Measurements from ENCODE around the gene ASIC1. TPM values are rescaled to one million over a fixed set of nuclear protein-coding genes. Genes with fewer than 3 reads are reported as not detected.

ASIC1 gene
- total and polyA plus RNA-seq, 2 experiments from 2014 or later: 0.76 to 1.5 TPM

DNA sequence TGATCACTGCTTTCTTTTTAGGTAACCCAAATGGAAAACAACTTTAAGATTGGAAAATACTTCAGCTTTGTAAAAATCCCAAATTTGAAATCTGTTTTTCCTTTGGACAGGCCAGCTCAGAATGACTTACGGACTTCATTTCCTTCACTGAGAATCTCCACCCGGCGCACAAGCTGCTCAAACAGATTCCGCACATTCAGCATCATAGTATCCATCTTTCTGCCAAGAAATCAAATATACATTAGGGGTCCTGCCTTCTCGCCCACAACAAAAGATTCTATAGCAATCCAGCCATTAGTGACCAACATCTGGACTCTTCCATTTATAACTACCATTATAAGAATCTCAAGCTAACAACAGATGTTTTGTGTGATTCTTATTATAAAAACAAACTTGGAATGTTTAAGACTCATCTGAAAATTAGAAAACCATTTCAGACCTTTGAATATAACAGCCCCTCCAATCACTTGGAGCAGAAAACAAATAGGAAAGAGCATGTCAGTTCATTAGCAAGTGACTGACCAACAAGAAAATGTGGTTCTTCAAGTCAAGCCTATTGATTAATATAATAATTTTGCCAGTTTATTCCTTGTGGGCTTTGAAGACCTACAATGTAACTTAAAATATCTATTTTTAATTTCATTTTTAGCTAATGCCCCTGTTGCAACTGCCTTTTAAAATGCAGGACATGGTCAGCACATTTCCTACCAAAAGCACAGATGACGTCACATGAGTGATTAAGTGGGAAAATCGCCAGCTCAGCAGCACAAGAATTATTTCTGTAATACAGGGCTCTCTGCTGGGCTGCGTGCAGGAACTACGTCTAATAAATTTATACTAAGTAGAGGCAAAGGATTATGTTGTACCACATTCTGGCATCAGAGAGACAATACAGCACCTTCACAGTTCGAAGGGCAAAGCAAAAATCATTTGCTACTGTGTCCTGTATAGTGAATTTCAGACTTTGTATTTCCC is 40.6 kb upstream of the ASIC1 start:
- DNase-seq (ENCODE audit: low spot score): no peak
- Mint-ChIP-seq H3K27ac (peak overlapping the region; percentile 6; the same call in 1 of the 2 replicates), H3K27me3 (ENCODE audit: insufficient read depth, low read depth, poor library complexity) (peaks cover 3% of the 10 kb centered on the region), H3K4me1 (peaks cover 13% of the 10 kb centered on the region), H3K36me3 (ENCODE audit: low read depth) (peaks cover 25% of the 10 kb centered on the region), H3K9me3 (no peaks in the 10 kb centered on the region), H3K4me3 (no peak overlapping the region)
- Histone ChIP-seq H3K9me2 (ENCODE audit: insufficient read depth) (no peaks in the 10 kb centered on the region), H3K4me2 (no peak overlapping the region), H3F3A (replicated peaks; ENCODE audit: low read depth) (no peaks in the 10 kb centered on the region), H3K4me1 (ENCODE audit: insufficient read depth) (peaks cover 6% of the 10 kb centered on the region; the same call in 1 of the 2 replicates), H3K79me2 (replicated peaks; ENCODE audit: insufficient read depth) (peaks cover 56% of the 10 kb centered on the region), H3K27ac (ENCODE audit: low read depth) (no peak overlapping the region), H3K36me3 (ENCODE audit: insufficient read depth) (peaks cover 10% of the 10 kb centered on the region; the same call in 1 of the 2 replicates), H2AFZ (no peak overlapping the region), H3K27me3 (ENCODE audit: insufficient read depth) (no peaks in the 10 kb centered on the region), H4K20me1 (replicated peaks; ENCODE audit: insufficient read depth) (peaks cover 6% of the 10 kb centered on the region), H3K4me3 (no peak overlapping the region)
- TF ChIP-seq NANOG (IDR thresholded peaks at IDR 0.05; ENCODE audit: borderline replicate concordance) (no peak), POLR2AphosphoS5 (IDR thresholded peaks at IDR 0.05; ENCODE audit: low read depth) (no peak), STAT1 (IDR thresholded peaks at IDR 0.05; ENCODE audit: unreplicated experiment) (no peak), ZNF331 (CRISPR knock-in tag; IDR thresholded peaks at IDR 0.05; ENCODE audit: low read depth) (no peak), ZNF114 (CRISPR knock-in tag; IDR thresholded peaks at IDR 0.05) (no peak), JUNB (IDR thresholded peaks at IDR 0.05; ENCODE audit: unreplicated experiment) (no peak), CREB1 (CRISPR knock-in tag; IDR thresholded peaks at IDR 0.05; ENCODE audit: low read depth) (no peak), EZH2 (IDR thresholded peaks at IDR 0.05; ENCODE audit: low read depth, unreplicated experiment) (no peak), EZH2phosphoT487 (IDR thresholded peaks at IDR 0.05; ENCODE audit: unreplicated experiment) (no peak)
- TF ChIP-seq, protein P1, sequence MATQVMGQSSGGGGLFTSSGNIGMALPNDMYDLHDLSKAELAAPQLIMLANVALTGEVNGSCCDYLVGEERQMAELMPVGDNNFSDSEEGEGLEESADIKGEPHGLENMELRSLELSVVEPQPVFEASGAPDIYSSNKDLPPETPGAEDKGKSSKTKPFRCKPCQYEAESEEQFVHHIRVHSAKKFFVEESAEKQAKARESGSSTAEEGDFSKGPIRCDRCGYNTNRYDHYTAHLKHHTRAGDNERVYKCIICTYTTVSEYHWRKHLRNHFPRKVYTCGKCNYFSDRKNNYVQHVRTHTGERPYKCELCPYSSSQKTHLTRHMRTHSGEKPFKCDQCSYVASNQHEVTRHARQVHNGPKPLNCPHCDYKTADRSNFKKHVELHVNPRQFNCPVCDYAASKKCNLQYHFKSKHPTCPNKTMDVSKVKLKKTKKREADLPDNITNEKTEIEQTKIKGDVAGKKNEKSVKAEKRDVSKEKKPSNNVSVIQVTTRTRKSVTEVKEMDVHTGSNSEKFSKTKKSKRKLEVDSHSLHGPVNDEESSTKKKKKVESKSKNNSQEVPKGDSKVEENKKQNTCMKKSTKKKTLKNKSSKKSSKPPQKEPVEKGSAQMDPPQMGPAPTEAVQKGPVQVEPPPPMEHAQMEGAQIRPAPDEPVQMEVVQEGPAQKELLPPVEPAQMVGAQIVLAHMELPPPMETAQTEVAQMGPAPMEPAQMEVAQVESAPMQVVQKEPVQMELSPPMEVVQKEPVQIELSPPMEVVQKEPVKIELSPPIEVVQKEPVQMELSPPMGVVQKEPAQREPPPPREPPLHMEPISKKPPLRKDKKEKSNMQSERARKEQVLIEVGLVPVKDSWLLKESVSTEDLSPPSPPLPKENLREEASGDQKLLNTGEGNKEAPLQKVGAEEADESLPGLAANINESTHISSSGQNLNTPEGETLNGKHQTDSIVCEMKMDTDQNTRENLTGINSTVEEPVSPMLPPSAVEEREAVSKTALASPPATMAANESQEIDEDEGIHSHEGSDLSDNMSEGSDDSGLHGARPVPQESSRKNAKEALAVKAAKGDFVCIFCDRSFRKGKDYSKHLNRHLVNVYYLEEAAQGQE (IDR thresholded peaks at IDR 0.05; ENCODE audit: unreplicated experiment): no peak
- TF ChIP-seq, protein P2, sequence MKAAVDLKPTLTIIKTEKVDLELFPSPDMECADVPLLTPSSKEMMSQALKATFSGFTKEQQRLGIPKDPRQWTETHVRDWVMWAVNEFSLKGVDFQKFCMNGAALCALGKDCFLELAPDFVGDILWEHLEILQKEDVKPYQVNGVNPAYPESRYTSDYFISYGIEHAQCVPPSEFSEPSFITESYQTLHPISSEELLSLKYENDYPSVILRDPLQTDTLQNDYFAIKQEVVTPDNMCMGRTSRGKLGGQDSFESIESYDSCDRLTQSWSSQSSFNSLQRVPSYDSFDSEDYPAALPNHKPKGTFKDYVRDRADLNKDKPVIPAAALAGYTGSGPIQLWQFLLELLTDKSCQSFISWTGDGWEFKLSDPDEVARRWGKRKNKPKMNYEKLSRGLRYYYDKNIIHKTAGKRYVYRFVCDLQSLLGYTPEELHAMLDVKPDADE (IDR thresholded peaks at IDR 0.05): no peak
- TF ChIP-seq, protein P3, sequence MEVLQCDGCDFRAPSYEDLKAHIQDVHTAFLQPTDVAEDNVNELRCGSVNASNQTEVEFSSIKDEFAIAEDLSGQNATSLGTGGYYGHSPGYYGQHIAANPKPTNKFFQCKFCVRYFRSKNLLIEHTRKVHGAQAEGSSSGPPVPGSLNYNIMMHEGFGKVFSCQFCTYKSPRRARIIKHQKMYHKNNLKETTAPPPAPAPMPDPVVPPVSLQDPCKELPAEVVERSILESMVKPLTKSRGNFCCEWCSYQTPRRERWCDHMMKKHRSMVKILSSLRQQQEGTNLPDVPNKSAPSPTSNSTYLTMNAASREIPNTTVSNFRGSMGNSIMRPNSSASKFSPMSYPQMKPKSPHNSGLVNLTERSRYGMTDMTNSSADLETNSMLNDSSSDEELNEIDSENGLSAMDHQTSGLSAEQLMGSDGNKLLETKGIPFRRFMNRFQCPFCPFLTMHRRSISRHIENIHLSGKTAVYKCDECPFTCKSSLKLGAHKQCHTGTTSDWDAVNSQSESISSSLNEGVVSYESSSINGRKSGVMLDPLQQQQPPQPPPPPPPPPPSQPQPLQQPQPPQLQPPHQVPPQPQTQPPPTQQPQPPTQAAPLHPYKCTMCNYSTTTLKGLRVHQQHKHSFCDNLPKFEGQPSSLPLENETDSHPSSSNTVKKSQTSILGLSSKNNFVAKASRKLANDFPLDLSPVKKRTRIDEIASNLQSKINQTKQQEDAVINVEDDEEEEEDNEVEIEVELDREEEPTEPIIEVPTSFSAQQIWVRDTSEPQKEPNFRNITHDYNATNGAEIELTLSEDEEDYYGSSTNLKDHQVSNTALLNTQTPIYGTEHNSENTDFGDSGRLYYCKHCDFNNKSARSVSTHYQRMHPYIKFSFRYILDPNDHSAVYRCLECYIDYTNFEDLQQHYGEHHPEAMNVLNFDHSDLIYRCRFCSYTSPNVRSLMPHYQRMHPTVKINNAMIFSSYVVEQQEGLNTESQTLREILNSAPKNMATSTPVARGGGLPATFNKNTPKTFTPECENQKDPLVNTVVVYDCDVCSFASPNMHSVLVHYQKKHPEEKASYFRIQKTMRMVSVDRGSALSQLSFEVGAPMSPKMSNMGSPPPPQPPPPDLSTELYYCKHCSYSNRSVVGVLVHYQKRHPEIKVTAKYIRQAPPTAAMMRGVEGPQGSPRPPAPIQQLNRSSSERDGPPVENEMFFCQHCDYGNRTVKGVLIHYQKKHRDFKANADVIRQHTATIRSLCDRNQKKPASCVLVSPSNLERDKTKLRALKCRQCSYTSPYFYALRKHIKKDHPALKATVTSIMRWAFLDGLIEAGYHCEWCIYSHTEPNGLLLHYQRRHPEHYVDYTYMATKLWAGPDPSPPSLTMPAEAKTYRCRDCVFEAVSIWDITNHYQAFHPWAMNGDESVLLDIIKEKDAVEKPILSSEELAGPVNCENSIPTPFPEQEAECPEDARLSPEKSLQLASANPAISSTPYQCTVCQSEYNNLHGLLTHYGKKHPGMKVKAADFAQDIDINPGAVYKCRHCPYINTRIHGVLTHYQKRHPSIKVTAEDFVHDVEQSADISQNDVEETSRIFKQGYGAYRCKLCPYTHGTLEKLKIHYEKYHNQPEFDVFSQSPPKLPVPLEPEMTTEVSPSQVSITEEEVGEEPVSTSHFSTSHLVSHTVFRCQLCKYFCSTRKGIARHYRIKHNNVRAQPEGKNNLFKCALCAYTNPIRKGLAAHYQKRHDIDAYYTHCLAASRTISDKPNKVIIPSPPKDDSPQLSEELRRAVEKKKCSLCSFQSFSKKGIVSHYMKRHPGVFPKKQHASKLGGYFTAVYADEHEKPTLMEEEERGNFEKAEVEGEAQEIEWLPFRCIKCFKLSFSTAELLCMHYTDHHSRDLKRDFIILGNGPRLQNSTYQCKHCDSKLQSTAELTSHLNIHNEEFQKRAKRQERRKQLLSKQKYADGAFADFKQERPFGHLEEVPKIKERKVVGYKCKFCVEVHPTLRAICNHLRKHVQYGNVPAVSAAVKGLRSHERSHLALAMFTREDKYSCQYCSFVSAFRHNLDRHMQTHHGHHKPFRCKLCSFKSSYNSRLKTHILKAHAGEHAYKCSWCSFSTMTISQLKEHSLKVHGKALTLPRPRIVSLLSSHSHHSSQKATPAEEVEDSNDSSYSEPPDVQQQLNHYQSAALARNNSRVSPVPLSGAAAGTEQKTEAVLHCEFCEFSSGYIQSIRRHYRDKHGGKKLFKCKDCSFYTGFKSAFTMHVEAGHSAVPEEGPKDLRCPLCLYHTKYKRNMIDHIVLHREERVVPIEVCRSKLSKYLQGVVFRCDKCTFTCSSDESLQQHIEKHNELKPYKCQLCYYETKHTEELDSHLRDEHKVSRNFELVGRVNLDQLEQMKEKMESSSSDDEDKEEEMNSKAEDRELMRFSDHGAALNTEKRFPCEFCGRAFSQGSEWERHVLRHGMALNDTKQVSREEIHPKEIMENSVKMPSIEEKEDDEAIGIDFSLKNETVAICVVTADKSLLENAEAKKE (CRISPR knock-in tag; IDR thresholded peaks at IDR 0.05): no peak
- TF ChIP-seq, protein P4, sequence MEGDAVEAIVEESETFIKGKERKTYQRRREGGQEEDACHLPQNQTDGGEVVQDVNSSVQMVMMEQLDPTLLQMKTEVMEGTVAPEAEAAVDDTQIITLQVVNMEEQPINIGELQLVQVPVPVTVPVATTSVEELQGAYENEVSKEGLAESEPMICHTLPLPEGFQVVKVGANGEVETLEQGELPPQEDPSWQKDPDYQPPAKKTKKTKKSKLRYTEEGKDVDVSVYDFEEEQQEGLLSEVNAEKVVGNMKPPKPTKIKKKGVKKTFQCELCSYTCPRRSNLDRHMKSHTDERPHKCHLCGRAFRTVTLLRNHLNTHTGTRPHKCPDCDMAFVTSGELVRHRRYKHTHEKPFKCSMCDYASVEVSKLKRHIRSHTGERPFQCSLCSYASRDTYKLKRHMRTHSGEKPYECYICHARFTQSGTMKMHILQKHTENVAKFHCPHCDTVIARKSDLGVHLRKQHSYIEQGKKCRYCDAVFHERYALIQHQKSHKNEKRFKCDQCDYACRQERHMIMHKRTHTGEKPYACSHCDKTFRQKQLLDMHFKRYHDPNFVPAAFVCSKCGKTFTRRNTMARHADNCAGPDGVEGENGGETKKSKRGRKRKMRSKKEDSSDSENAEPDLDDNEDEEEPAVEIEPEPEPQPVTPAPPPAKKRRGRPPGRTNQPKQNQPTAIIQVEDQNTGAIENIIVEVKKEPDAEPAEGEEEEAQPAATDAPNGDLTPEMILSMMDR (conservative IDR thresholded peaks at IDR 0.05; ENCODE audit: low read depth in 2 of 2): no peak
- no peak for ATAC-seq
